ENCODE measurements around the gene VAMP3. TPM values are rescaled to one million over a fixed set of nuclear protein-coding genes. Genes with fewer than 3 reads are reported as not detected.

The VAMP3 gene
- total RNA-seq, 2 donors from 2014 or later: 84.3 to 97.9 TPM

GRCh38 chr1:7745783-7746182 lies 25.3 kb upstream of the VAMP3 start:
- no peak for DNase-seq (ENCODE audit: low spot score)
- H3K27me3 ChIP-seq: no peaks in the 10 kb centered on the region
- no peak overlapping the region for H3K27ac ChIP-seq
- no peaks in the 10 kb centered on the region for H3K36me3 ChIP-seq
- TF ChIP-seq, protein P1, sequence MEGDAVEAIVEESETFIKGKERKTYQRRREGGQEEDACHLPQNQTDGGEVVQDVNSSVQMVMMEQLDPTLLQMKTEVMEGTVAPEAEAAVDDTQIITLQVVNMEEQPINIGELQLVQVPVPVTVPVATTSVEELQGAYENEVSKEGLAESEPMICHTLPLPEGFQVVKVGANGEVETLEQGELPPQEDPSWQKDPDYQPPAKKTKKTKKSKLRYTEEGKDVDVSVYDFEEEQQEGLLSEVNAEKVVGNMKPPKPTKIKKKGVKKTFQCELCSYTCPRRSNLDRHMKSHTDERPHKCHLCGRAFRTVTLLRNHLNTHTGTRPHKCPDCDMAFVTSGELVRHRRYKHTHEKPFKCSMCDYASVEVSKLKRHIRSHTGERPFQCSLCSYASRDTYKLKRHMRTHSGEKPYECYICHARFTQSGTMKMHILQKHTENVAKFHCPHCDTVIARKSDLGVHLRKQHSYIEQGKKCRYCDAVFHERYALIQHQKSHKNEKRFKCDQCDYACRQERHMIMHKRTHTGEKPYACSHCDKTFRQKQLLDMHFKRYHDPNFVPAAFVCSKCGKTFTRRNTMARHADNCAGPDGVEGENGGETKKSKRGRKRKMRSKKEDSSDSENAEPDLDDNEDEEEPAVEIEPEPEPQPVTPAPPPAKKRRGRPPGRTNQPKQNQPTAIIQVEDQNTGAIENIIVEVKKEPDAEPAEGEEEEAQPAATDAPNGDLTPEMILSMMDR (IDR thresholded peaks at IDR 0.05): no peak
- H3K9me3 ChIP-seq: no peaks in the 10 kb centered on the region
- H3K4me3 ChIP-seq: no peak overlapping the region
- no peaks in the 10 kb centered on the region for H3K4me1 ChIP-seq

GRCh38 chr1:7747605-7748004 lies 23.5 kb upstream of the VAMP3 start:
- Histone ChIP-seq H3K4me1 (peaks cover 0 to 2% of the 10 kb centered on the region in 2 donors), H3K27me3 (no peaks in the 10 kb centered on the region), H3K9me3 (no peaks in the 10 kb centered on the region), H3K27ac (no peak overlapping the region), H3K4me3 (no peak overlapping the region), H3K36me3 (no peaks in the 10 kb centered on the region)
- DNase-seq (ENCODE audit: low spot score): no peak
- TF ChIP-seq, protein P1 (IDR thresholded peaks at IDR 0.05): no peak

DNA sequence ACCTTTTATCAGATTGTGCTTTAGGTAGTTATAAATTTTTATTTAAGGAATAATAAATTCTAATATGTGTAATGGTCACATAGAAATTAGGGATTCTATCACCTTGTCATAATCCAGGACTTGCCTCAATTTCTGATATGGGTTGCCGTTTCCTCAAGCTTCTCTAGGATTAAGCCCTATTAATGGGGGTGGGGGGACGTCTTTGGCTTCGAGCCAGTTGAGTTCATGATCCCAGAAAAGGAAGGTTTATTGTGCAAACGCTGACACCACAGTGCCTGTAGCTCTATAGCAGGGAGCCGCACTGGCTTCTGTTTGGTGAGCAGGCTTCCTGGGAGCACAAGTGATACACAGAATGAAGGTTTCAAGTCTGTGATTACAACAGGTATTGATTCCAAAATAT lies 22.0 kb upstream of the VAMP3 start:
- Histone ChIP-seq H3K36me3 (no peaks in the 10 kb centered on the region), H3K9me3 (no peaks in the 10 kb centered on the region), H3K4me3 (no peak overlapping the region), H3K27me3 (no peaks in the 10 kb centered on the region), H3K27ac (no peak overlapping the region), H3K4me1 (peaks cover 0 to 4% of the 10 kb centered on the region in 2 donors)
- DNase-seq (ENCODE audit: low spot score): no peak
- TF ChIP-seq, protein P1 (IDR thresholded peaks at IDR 0.05): no peak

DNA sequence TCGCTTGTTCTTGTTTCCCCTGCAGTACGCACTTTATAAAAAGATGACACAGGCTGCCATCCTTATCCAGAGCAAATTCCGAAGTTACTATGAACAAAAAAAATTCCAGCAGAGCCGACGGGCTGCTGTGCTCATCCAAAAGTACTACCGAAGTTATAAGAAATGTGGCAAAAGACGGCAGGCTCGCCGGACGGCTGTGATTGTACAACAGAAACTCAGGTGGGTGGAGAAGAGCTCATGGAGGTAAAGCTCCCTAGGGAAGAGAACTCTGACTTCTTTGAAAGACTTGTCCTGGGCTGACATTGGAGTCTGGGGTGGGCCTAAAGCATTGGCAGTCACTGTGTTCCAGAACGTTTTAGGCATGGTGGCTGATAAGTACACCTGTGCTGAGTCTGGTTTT lies 19.9 kb upstream of the VAMP3 start:
- no peak for DNase-seq (ENCODE audit: low spot score)

DNA sequence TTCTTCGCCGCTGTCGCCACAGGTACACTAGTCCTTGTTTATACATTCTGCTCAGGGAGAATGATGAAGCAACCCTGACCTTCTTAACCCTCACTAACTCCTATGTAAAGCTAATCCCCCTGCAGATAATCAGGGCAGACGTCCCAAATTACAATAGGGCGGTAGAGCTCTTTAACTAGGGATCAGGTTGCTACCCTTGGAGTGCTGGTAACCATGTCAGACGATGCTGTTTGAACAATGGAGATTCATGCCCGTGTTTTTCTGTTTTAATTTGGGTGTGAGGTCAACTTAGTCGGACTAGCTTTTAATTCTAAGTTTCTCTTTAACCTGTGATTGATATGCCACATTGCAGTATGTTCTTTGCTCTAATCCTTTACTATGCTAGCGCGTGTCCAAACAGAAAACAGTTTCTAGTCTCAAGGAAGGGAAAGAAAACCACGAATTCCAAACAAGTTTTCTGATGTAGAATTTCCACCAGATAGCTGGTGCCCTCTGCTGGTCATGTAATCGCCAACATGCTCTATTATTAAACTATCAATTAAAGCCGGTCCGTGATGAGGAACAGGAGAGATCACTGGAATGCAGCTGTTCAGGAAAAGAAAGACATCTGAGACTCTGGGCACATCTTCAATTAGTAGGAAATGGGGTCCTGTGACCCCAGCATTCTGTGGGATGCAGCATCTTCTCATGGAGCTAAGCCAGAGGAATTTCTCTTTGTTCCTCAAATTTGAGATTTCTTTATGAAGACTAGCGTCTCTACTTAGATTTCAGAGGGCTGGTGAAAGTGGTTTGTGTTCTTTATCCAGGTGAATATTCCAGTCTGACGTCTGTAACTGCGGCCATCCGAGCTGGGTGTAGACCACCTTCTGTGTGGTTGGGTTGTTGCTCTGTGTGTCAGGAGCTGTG lies 18.3 kb upstream of the VAMP3 start:
- H3K4me3 ChIP-seq: peak overlapping the region in 1 of 2 donors; percentile 8
- peaks cover 0 to 4% of the 10 kb centered on the region in 2 donors for H3K4me1 ChIP-seq
- TF ChIP-seq, protein P1 (IDR thresholded peaks at IDR 0.05): peak; percentile 35 to 88
- no peak overlapping the region for H3K27ac ChIP-seq
- DNase-seq (ENCODE audit: low spot score): peak; percentile 73
- no peaks in the 10 kb centered on the region for H3K36me3 ChIP-seq
- H3K27me3 ChIP-seq: no peaks in the 10 kb centered on the region
- H3K9me3 ChIP-seq: no peaks in the 10 kb centered on the region

More for the DNA sequence above, 19.9 kb upstream of the VAMP3 start:
- H3K36me3 ChIP-seq: no peaks in the 10 kb centered on the region
- peaks cover 0 to 4% of the 10 kb centered on the region in 2 donors for H3K4me1 ChIP-seq
- no peak overlapping the region for H3K27ac ChIP-seq
- H3K27me3 ChIP-seq: no peaks in the 10 kb centered on the region
- H3K4me3 ChIP-seq: no peak overlapping the region
- TF ChIP-seq, protein P1 (IDR thresholded peaks at IDR 0.05): no peak
- H3K9me3 ChIP-seq: no peaks in the 10 kb centered on the region

Measured in right atrium auricular region (tissue), 2 donors.